Measurements from ENCODE around the gene KIAA0513.
"Not testable (repeated sequence)": the region's sequence is repeated elsewhere in the genome, so short reads cannot be mapped to it uniquely, and the experiment has no call there.

KIAA0513 gene

DNA sequence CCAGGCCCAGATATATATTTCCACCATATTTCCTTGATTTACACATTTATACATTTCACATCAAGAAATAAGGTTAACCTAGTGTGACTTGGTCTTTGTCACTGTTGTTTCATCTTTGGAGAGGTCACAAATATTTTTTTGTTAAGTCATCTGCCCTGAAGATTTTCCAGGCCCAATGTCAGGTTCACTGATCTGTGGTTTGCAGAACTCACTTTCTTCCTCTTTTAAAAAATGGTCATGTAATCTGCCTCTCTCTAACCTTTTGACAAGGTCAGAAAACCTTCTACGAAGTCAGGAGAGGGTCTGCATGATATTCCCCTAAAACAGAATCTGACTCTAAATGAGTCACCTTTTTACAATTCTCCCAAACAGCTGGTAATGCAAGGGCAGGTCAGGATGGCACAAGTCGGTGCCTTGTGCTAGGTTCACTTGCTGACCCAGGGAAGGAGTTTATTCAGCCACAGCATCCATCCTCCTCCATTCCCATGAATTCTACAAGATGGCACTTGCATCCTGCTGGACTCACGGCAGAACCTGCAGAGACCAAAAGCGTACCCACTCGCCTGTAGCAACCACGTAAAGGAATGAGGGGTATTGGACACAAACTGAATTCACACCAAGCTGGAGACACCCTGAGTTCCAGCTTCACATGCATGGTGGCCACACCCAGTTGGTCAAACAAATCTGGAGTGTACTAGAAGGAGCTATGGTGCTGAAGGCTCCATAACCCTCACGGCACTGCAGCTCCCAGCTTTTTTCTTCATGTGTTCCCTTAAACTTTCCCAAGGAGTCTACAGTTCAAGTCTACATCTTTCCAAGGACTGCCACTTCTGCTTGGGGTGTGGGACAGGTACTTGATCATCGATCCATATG, 1.6 kb upstream of the KIAA0513 start:
- no peak for DNase-seq (ENCODE audit: low read depth, low spot score)
- H3K4me3 ChIP-seq (ENCODE audit: low read length): no peak overlapping the region

DNA sequence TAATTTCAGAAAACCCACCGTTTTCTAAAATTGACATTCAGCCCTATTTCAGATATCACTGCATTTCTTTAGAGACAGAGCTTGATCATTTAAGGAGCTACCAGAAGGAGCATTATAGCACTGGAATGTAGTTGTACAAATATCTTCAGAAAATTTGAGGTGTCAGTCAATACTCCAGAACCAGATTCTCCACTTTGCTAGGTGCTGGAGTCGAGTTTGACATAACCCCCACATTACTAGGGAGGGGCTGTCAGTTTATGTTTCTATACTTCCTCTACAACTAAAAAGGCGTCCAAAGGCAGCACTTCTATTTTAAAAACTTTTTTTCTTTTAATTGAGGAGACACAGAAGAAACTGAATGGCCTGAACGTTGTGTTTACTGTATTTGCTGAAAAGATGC, 892 bp upstream of the KIAA0513 start:
- DNase-seq (ENCODE audit: low read depth, low spot score): no peak
- H3K4me3 ChIP-seq (ENCODE audit: low read length): peak overlapping the region; percentile 79

DNA sequence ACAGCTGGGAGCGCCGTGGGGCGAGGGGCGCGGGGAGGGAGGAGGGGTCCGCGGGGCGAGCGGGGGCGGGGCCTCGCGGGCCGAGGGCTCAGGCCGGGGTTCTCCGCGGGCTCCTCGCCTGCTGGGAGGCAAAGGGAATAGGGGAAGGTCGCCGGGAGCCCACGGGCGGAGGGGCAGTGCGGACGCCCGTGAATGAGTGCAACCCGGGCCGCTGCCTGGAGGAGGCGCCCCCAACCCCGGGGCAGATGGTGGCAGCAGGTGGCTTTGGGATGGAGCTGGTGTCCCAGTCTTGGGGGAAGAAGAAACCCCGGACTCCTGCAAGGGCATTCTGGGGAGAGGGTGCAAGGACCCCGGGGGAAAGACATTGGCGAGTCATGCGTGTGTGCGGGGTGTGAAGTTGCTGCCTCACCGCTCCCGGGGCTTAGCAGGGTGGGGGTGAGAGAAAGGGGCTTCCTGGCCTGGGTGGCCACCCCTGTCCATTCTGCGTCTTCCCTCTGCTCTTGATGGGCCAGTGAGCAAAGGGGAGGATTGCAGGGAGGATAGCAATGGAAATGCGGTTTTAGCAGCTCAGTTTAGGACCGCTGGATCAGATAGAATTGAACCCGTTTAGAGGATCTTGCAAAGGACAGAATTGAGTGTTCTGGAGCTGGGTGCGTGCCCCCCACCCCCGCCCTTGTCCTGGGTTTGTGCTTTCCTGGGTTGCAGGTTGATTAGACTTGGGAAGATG, 526 bp downstream of the KIAA0513 start:
- H3K4me3 ChIP-seq (ENCODE audit: low read length): peak overlapping the region; percentile 55
- DNase-seq (ENCODE audit: low read depth, low spot score): no peak

DNA sequence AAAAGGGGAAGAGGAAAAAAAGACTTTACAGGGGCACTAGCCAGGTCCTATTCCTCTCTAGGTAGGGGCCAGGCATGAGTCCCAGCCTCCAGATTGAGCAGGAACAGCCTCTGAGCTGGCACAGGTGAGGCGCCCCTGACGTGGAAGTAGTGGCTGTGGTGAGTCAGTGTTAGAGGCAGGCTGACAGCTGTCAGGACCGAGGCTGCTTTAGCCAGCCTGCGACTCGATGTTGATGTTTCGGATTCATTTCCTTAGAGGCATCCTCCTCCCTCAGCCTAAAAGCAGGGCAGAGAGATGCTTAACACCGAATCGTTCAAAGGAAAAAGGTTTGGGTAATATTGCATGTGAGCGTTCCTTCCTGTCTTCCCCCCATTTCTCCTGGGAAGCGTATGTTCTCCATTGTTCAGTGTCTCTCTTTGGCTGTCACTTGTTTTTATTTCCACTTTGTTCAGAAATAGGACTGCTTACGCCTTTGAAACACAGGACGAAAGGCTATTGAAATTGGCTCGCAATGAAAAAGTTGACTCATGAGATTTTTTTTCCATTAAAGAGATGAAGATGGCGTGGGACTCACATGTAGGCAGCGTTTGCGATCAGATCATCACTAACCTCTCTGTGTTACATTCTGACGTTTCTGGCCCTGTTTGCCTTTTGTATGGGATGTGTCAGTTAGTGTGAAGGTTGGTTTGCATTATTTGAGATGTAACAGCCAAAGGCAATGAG, 1.3 kb downstream of the KIAA0513 start:
- DNase-seq (ENCODE audit: low read depth, low spot score): no peak
- H3K4me3 ChIP-seq (ENCODE audit: low read length): no peak overlapping the region

DNA sequence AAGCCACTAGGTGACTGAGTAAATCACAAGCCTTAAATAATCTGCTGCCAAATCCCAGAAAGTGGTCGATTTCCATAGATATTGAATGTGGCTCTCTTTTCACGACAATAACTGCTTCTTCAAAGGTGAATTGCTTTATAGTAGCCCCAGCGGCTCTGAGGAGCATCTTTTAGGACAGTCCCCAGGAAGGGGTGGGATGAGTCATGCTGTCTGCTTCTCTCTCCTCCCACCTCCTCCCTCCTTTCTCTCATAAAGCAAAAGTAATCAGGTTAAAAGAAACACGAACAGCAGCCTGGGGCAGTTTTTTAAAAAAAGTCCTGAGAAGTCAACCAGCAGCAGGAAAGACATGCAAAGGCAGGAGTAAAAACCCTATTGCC, 1.8 kb downstream of the KIAA0513 start:
- no peak for DNase-seq (ENCODE audit: low read depth, low spot score)
- no peak overlapping the region for H3K4me3 ChIP-seq (ENCODE audit: low read length)

DNA sequence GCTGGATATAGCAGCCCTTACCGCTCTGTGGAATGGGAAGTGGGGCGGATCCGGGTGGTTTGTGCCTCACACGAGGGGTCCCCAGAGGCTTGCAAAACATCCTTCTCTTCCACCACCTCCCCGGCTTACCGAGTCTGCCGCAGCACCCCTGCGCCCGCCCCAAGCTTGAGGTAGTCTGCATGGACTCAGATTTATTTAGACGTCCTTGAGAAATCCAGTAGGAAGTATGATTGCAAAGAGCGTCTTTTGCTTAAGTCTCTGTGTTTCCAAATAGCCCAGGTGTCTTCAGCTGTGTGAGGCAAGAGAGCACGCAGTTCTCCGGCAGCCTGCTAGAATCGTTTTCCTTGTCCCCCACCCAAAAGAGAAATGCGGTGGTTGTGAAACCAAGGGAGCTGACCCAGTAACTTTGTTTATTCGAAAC, 2.4 kb downstream of the KIAA0513 start:
- DNase-seq (ENCODE audit: low read depth, low spot score): no peak
- no peak overlapping the region for H3K4me3 ChIP-seq (ENCODE audit: low read length)

DNA sequence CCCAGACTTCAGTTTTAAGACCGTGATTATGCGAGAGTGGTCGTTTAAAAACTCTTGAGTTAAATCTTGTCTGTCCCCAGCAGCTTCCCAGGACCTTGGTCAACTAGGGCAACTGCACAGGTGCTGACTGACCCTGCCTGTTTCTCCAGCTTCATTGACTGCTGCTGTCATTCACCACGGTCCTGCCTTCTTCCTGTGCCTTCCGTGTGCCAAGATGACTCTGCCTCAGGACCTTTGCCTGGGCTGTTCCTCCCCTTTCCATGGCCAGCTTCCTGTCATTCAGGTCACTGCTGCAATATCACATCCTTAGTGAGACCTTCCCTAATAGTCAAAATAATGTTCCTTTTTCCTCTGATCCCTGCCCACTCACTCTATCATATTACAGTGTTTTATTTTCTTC, 3.9 kb downstream of the KIAA0513 start:
- no peak overlapping the region for H3K4me3 ChIP-seq (ENCODE audit: low read length)
- no peak for DNase-seq (ENCODE audit: low read depth, low spot score)

DNA sequence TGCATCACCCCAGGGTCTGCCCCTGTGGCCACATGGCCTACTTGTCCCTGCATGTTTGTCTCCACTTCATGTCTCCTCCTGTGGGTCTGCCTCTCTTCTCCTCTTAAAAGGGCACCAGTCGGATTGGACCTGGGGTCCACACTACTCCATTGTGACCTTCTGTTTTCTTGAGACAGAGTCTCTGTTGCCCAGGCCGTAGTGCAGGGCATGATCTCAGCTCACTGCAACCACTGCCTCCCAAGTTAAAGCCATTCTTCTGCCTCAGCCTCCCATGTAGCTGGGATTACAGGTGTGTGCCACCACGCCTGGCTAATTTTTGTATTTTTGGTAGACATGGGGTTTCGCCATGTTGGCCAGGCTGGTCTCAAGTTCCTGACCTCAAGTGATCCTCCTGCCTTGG, 4.6 kb downstream of the KIAA0513 start:
- H3K4me3 ChIP-seq (ENCODE audit: low read length); DNase-seq (ENCODE audit: low read depth, low spot score): not testable (repeated sequence)

DNA sequence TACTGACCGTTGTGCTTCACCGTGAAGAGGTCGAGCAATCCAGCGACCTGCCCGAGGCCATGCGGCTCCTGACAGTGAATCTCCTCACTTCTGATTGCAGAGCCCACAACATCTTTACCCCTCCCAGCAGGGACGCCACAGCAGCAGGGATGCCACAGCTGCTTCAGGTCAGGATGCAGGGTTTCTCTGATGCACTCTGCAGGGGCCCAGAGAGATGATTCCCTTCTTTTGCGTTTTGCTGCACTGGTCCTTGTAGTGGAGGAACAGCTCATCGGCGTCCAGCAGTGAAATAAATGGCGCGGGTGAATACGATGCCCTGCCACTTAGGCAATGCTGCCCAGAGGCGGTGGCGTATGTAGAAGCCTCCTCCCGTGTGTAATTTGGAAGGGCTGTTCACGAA, 5.6 kb downstream of the KIAA0513 start:
- DNase-seq (ENCODE audit: low read depth, low spot score): no peak
- no peak overlapping the region for H3K4me3 ChIP-seq (ENCODE audit: low read length)

DNA sequence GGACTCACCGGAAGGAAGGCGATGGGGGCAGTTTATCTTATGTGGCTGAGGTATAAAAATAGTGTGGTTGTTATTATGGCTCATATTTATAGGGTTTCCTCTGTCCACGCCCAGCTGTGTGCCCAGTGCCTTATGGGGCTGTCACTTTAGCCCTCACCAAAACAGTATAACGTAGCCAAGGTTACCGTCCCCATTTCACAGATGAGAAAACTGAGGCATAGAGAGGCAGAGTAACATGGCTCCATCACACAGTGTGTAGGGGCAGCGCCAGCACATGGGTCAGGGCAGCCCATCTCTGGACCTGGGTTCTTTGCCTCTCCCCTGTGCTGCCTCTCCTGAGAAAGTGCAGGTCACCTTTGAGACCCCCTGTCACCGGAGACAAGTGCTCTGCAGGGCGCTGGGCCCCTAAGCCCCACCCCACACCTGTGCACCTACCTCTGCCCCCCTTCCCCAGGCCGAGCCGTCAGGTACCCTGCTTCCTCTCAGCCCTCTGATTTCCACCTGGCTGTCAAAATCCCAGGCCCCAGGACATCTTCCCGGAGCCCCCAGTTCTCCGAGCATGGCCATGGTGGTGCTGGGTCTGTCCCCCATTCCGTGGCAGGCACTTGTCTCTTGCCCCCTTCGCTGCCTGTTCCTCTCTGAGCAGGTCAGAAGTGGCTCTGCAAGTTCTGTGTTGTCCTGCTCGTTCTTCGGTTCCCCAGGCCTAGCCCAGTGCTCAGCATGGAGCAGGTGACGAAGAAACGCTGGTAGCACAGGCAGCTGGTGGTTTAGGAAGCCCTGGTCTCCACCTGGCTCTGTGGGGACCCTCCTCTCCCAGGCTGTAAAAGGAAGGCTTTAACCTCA, 7.2 kb downstream of the KIAA0513 start:
- no peak for DNase-seq (ENCODE audit: low read depth, low spot score)
- H3K4me3 ChIP-seq (ENCODE audit: low read length): no peak overlapping the region

DNA sequence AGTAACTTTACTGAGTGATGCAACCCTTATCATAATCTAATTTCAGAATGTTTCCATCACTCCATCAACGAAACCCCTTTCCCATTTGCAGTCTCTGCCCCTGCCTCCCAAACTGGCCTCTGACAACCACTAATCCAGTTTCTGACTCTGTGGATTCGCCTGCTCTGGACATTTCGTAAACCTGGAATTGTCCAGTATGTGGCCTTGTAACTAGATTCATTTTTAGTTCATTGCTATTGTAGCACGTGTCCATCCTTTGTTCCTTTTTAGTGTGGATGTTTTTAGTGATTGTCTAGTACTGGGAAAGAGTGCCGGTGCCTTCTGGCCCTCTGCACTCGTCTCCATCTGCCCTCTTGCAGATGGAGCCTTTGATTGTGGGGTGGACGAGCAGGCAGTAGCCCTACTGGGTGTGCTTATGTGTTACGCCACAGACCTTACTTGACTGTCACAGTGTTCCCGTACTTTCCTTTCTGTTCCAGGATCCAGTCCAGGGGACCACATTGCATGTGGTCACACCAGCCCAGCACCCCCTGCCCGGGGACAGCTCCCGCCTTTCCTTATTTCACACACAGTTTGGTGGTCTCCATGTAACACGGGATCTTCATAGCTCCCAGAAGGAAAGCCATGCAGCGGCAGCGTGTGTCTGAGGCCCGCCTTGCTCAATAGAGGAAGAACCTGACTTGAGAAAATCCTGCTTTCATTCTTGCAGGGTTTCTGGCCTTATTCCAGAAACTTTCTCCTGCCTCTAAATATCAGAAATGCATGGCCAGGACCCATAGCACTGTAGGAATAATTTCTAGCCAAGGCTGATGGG, 8.8 kb downstream of the KIAA0513 start:
- no peak for DNase-seq (ENCODE audit: low read depth, low spot score)
- H3K4me3 ChIP-seq (ENCODE audit: low read length): no peak overlapping the region

DNA sequence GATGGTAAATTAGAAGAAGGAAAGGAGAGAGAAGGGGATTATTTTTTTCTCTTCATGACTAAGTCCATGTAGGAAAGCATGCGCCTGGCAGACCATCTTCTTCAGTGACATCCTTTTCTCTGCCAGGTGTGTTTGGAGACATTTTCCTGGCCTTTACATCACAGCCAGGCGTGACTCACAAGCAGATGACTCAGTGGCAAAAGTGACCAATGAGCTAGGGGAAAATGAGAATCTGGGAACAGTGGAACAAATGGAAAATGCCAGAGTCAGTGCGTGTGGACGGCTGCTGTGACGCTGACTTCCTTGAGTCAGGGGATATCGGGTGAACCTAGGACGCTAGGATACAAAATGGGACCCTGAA, 9.4 kb downstream of the KIAA0513 start:
- DNase-seq (ENCODE audit: low read depth, low spot score): no peak
- H3K4me3 ChIP-seq (ENCODE audit: low read length): no peak overlapping the region

DNA sequence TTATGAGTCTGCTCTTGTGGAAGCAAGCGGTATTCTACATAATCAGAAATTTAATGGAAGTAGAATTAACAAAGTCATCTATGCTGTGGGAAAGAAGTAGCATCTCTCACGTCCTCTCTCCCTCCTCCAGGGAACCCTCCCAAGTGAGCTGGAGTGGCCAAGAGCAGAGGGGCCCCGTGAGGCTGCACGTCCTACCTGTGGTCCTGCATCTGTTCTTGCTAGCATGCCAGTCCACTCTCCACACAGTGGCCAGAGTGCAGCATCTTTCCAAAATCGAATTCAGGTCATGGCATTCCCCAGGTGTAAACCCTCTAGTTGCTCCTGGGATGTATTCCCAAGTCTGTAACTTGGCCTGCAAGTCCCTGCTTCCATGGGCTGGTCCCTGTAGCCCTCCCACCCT, 10.1 kb downstream of the KIAA0513 start:
- no peak overlapping the region for H3K4me3 ChIP-seq (ENCODE audit: low read length)
- no peak for DNase-seq (ENCODE audit: low read depth, low spot score)

DNA sequence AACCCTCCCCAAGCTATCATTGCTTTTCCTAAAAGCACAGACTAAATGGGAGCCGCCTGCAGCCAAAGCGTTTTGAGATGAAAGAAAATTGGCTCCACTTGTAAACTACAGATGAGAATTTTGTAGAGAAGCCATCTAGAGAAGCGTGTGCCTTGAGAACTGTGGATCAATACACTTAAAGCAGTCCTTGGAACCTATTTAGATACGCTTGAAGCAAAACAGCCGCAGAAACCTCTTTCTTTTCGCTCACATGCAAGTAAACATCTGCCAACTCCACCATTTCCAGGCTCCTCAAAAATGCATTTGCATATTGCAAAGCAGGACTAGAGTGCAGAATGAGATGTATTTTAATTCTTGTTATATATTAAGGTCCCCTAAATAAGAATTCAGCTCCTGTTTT, 13.1 kb downstream of the KIAA0513 start:
- DNase-seq (ENCODE audit: low read depth, low spot score): no peak
- no peak overlapping the region for H3K4me3 ChIP-seq (ENCODE audit: low read length)

DNA sequence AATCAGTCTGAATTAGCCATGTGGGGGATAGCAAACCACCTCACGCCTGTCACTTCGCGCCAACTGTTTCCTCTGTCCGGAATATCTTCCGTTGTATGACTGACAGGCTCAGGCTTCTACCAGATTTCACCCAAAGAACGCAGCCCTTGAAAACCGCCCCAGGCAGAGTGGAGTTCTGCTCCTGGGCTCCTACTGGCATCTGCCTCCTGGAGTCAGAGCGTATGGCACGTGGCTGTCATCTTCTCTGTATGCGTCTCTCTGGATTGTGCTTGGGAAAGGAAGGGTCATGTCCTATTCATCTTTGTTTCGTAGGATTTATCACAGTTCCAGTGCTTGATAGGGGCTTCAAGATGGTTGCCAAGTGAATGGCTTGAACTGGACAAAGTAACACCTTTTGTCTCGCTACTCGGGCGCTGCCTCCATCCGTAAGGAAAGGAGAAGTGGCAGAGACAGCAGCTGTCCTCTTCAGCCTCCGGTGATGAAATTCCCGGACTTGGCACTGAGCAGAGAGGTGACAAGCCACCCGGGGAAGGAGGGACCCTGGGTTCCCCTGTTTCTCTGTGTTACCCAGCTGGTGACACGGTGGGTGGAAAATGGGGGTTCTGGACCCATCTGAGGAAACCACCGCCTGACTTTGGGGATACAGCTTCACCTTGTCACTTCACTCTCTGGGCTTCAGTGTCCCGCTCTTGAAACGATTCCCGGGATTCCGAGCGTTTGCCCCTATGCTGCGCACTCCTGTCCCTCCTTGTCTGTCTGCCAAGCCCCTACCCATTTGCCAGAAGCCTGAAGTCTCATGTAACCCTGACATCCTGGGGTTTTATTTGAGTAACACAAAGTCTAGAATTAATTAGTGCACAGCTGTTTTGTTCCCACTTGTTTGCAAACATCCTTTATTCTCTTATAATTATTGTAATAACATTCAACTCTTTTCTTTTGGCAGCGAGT, 13.9 kb downstream of the KIAA0513 start:
- no peak overlapping the region for H3K4me3 ChIP-seq (ENCODE audit: low read length)
- DNase-seq (ENCODE audit: low read depth, low spot score): no peak

DNA sequence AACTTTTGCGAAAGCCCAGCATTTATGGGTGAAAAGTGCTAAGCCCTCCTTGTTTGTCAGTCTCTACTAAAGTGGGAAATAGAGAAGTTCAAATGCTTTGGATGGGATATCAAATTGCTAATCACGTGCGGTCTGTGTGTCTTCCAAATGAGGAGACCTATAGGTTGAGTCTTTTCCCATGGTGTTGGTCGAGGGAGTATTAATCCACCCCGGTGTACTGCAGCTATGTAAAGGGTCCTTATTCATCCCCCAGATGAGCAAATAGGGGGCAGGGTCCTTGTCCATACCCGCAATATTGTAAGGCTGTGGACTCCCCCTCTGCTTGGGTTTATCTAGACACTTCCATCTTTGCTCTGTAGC, 14.6 kb downstream of the KIAA0513 start:
- no peak overlapping the region for H3K4me3 ChIP-seq (ENCODE audit: low read length)
- no peak for DNase-seq (ENCODE audit: low read depth, low spot score)

DNA sequence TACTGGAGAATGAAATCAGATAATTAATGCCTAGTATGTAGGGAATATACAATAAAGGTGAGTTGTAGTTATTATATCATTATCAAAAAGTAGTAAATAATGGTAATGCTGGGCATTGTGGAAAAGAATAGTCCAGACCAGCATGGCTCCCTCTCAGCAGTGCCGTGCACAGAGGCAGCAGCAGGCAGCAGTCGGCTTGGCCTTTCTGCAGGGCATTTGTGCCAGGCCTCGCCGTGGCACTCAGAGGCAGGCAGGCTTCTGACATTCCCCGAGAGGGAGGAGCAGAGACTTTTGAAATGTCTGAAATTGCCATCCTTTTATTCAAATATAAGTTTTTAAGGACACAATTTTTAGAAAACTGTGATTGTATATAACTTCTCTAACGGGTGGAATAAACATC, 15.0 kb downstream of the KIAA0513 start:
- DNase-seq (ENCODE audit: low read depth, low spot score): no peak
- H3K4me3 ChIP-seq (ENCODE audit: low read length): no peak overlapping the region

DNA sequence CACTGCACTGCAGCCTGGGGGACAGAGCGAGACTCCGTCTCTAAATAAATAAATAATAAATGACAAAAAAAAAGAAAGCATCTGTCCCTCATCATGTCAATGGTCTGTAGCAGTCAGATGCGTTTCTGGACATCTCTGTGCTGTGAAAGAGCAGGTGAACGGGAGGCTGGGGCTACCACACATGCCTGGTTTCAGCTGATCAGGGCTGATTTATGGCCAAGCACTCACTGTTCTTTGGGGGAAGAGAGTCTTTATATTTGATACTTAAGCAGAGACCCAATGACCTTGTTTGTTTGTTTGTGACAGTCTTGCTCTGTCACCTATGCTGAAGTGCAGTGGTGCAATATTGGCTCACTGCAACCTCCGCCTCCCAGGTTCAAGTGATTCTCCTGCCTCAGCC, 17.5 kb downstream of the KIAA0513 start:
- H3K4me3 ChIP-seq (ENCODE audit: low read length): no peak overlapping the region
- DNase-seq (ENCODE audit: low read depth, low spot score): no peak
